ENCODE data around the gene WDR59. TPM values are rescaled to one million over a fixed set of nuclear protein-coding genes. Genes with fewer than 3 reads are reported as not detected.
A peak's percentile ranks its signal among the peaks of the same experiment; 100 is the strongest.
"Not testable (repeated sequence)": the region's sequence is repeated elsewhere in the genome, so short reads cannot be mapped to it uniquely, and the experiment has no call there.

Gene WDR59
- total and polyA plus RNA-seq, 2 donors = 23.3 to 55.9 TPM

GRCh38 chr16:75017670-75018525 lies 33.0 kb upstream of the WDR59 start:
- Histone ChIP-seq H3K27ac (ENCODE audit: low read depth in 1 of 2, low read length in 1 of 2) (no peak overlapping the region), H3K36me3 (ENCODE audit: control insufficient read depth in 2 of 2, insufficient read depth in 2 of 2, low read length in 1 of 2) (peaks cover 15 to 19% of the 10 kb centered on the region in 2 donors), H3K4me3 (ENCODE audit: low read length in 2 of 2) (no peak overlapping the region), H3K9me3 (ENCODE audit: control insufficient read depth in 2 of 2, insufficient read depth in 1 of 2, low read length in 1 of 2) (peaks cover 2 to 16% of the 10 kb centered on the region in 2 donors), H3K4me1 (ENCODE audit: control insufficient read depth in 2 of 2, insufficient read depth in 2 of 2, low read length in 2 of 2) (peaks cover 0 to 2% of the 10 kb centered on the region in 2 donors), H3K27me3 (ENCODE audit: control insufficient read depth in 2 of 2, insufficient read depth in 1 of 2, low read length in 1 of 2) (no peaks in the 10 kb centered on the region)
- DNase-seq (ENCODE audit: low read depth in 6 of 9, low spot score in 9 of 9) = no peak
- 52% methylated on average over 3 of the region's 3 CpGs for WGBS

DNA sequence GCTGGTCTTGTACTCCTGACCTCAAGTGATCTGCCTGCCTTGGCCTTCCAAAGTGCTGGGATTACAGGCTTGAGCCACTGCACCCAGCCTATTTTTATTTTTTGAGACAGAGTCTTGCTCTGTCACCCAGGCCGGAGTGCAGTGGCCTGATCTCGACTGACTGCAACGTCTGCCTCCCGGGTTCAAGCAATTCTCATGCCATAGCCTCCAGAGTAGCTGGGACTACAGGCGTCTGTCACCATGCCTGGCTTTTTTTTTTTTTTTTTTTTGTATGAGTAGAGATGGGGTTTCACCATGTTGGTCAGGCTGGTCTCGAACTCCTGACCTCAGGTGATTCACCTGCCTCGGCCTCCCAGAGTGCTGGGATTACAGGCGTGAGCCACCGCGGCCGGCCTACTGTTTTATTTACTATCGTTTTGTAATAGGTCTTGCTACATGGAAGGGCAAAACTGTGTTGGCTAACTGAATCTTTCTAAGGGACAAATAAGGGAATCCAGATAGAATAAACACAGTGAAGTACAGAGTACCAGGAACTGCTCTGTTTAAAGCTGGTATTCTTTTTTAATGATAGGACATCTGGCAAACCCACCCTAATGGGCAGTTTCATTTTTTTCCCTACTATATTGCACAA lies 31.6 kb upstream of the WDR59 start:
- Histone ChIP-seq H3K36me3 (ENCODE audit: control insufficient read depth in 2 of 2, insufficient read depth in 2 of 2, low read length in 1 of 2) (peaks cover 13 to 16% of the 10 kb centered on the region in 2 donors), H3K9me3 (ENCODE audit: control insufficient read depth in 2 of 2, insufficient read depth in 1 of 2, low read length in 1 of 2) (peaks cover 2 to 16% of the 10 kb centered on the region in 2 donors), H3K4me1 (ENCODE audit: control insufficient read depth in 2 of 2, insufficient read depth in 2 of 2, low read length in 2 of 2) (peaks cover 12 to 13% of the 10 kb centered on the region in 2 donors)
- 98% methylated on average over 12 of the region's 12 CpGs for WGBS
- DNase-seq (ENCODE audit: low read depth in 6 of 9, low spot score in 9 of 9); H3K27me3 ChIP-seq (ENCODE audit: control insufficient read depth in 2 of 2, insufficient read depth in 1 of 2, low read length in 1 of 2); H3K4me3 ChIP-seq (ENCODE audit: low read length in 2 of 2); H3K27ac ChIP-seq (ENCODE audit: low read depth in 1 of 2, low read length in 1 of 2): not testable (repeated sequence)

DNA sequence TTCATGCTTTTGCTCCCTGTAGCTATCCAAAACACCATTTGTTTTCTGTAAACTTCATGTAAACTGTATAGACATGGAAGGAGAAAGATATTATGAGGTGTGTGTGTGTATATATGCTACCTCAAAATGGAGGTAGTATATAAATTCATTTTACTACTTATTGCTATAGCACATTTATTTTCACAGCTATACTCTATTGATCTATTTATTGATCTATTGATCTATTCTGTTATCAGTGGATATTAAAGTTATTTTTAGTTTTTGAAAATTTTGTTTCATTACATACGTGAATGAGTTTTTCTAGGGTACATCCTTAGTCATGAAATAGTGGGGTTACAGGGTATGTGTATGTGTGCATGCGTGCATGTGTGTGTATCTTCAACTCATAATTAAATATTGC lies 29.4 kb upstream of the WDR59 start:
- Histone ChIP-seq H3K4me3 (ENCODE audit: low read length in 2 of 2) (no peak overlapping the region), H3K27ac (ENCODE audit: low read depth in 1 of 2, low read length in 1 of 2) (no peak overlapping the region), H3K4me1 (ENCODE audit: control insufficient read depth in 2 of 2, insufficient read depth in 2 of 2, low read length in 2 of 2) (peaks cover 16% of the 10 kb centered on the region in 2 donors), H3K27me3 (ENCODE audit: control insufficient read depth in 2 of 2, insufficient read depth in 1 of 2, low read length in 1 of 2) (no peaks in the 10 kb centered on the region), H3K9me3 (ENCODE audit: control insufficient read depth in 2 of 2, insufficient read depth in 1 of 2, low read length in 1 of 2) (no peaks in the 10 kb centered on the region), H3K36me3 (ENCODE audit: control insufficient read depth in 2 of 2, insufficient read depth in 2 of 2, low read length in 1 of 2) (peaks cover 2 to 4% of the 10 kb centered on the region in 2 donors)
- WGBS = 98% methylated on average over 2 of the region's 2 CpGs
- no peak for DNase-seq (ENCODE audit: low read depth in 6 of 9, low spot score in 9 of 9)

GRCh38 chr16:75013123-75013522 lies 28.2 kb upstream of the WDR59 start:
- H3K36me3 ChIP-seq (ENCODE audit: control insufficient read depth in 2 of 2, insufficient read depth in 2 of 2, low read length in 1 of 2); H3K9me3 ChIP-seq (ENCODE audit: control insufficient read depth in 2 of 2, insufficient read depth in 1 of 2, low read length in 1 of 2); H3K27me3 ChIP-seq (ENCODE audit: control insufficient read depth in 2 of 2, insufficient read depth in 1 of 2, low read length in 1 of 2); H3K4me3 ChIP-seq (ENCODE audit: low read length in 2 of 2); DNase-seq (ENCODE audit: low read depth in 6 of 9, low spot score in 9 of 9): not testable (repeated sequence)
- H3K4me1 ChIP-seq (ENCODE audit: control insufficient read depth in 2 of 2, insufficient read depth in 2 of 2, low read length in 2 of 2) = peaks cover 16% of the 10 kb centered on the region in 2 donors
- WGBS = 95% methylated on average over 6 of the region's 6 CpGs
- peak overlapping the region in 1 of 2 donors; percentile 77 for H3K27ac ChIP-seq (ENCODE audit: low read depth in 1 of 2, low read length in 1 of 2)

GRCh38 chr16:75012380-75013081 lies 27.6 kb upstream of the WDR59 start:
- DNase-seq (ENCODE audit: low read depth in 6 of 9, low spot score in 9 of 9) = peak in 1 of 9 donors; percentile 23
- WGBS = 61% methylated on average over 8 of the region's 8 CpGs
- H3K4me3 ChIP-seq (ENCODE audit: low read length in 2 of 2) = no peak overlapping the region
- peaks cover 5 to 15% of the 10 kb centered on the region in 2 donors for H3K36me3 ChIP-seq (ENCODE audit: control insufficient read depth in 2 of 2, insufficient read depth in 2 of 2, low read length in 1 of 2)
- no peaks in the 10 kb centered on the region for H3K9me3 ChIP-seq (ENCODE audit: control insufficient read depth in 2 of 2, insufficient read depth in 1 of 2, low read length in 1 of 2)
- H3K4me1 ChIP-seq (ENCODE audit: control insufficient read depth in 2 of 2, insufficient read depth in 2 of 2, low read length in 2 of 2) = peaks cover 14 to 18% of the 10 kb centered on the region in 2 donors
- H3K27ac ChIP-seq (ENCODE audit: low read depth in 1 of 2, low read length in 1 of 2) = peak overlapping the region; percentile 44 to 77
- H3K27me3 ChIP-seq (ENCODE audit: control insufficient read depth in 2 of 2, insufficient read depth in 1 of 2, low read length in 1 of 2) = no peaks in the 10 kb centered on the region

- no peak overlapping the region for H3K4me3 ChIP-seq (ENCODE audit: low read length in 2 of 2)
- H3K27ac ChIP-seq (ENCODE audit: low read depth in 1 of 2, low read length in 1 of 2) = peak overlapping the region; percentile 77 to 83
- peaks cover 5 to 17% of the 10 kb centered on the region in 2 donors for H3K36me3 ChIP-seq (ENCODE audit: control insufficient read depth in 2 of 2, insufficient read depth in 2 of 2, low read length in 1 of 2)
- 71% methylated on average over 3 of the region's 3 CpGs for WGBS
- peaks cover 13 to 18% of the 10 kb centered on the region in 2 donors for H3K4me1 ChIP-seq (ENCODE audit: control insufficient read depth in 2 of 2, insufficient read depth in 2 of 2, low read length in 2 of 2)
- H3K9me3 ChIP-seq (ENCODE audit: control insufficient read depth in 2 of 2, insufficient read depth in 1 of 2, low read length in 1 of 2) = no peaks in the 10 kb centered on the region
- no peaks in the 10 kb centered on the region for H3K27me3 ChIP-seq (ENCODE audit: control insufficient read depth in 2 of 2, insufficient read depth in 1 of 2, low read length in 1 of 2)
- peak in 1 of 9 donors; percentile 44 for DNase-seq (ENCODE audit: low read depth in 6 of 9, low spot score in 9 of 9)
Observed at GRCh38 chr16:75011634-75012307, 26.8 kb upstream of the WDR59 start.

- Histone ChIP-seq H3K27me3 (ENCODE audit: control insufficient read depth in 2 of 2, insufficient read depth in 1 of 2, low read length in 1 of 2) (no peaks in the 10 kb centered on the region), H3K27ac (ENCODE audit: low read depth in 1 of 2, low read length in 1 of 2) (no peak overlapping the region), H3K4me1 (ENCODE audit: control insufficient read depth in 2 of 2, insufficient read depth in 2 of 2, low read length in 2 of 2) (peaks cover 15 to 18% of the 10 kb centered on the region in 2 donors), H3K4me3 (ENCODE audit: low read length in 2 of 2) (no peak overlapping the region), H3K36me3 (ENCODE audit: control insufficient read depth in 2 of 2, insufficient read depth in 2 of 2, low read length in 1 of 2) (peaks cover 5 to 21% of the 10 kb centered on the region in 2 donors), H3K9me3 (ENCODE audit: control insufficient read depth in 2 of 2, insufficient read depth in 1 of 2, low read length in 1 of 2) (no peaks in the 10 kb centered on the region)
- 91% methylated on average over 3 of the region's 3 CpGs for WGBS
- no peak for DNase-seq (ENCODE audit: low read depth in 6 of 9, low spot score in 9 of 9)
Observed at GRCh38 chr16:75010427-75010826, 25.5 kb upstream of the WDR59 start.

DNA sequence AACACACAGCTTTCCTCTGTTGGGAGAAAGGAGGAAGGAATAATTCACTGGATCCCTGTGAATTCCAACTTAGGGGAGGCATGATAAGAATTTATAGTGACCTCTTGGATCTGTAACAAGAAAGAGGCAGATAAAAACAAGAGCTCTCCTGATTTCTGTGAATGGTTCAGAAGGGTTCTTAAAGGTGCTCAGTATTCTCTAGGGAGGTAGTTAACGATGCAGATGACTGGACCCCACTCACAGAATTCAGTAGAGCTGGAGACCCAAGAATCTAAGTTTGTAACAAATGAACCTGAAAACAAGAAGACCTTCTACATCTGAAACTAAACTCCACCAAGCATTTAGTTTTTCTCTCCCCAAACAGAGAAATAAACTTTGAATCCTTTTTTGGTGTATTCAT lies 22.5 kb upstream of the WDR59 start:
- Histone ChIP-seq H3K4me3 (ENCODE audit: low read length in 2 of 2) (no peak overlapping the region), H3K27ac (ENCODE audit: low read depth in 1 of 2, low read length in 1 of 2) (no peak overlapping the region), H3K9me3 (ENCODE audit: control insufficient read depth in 2 of 2, insufficient read depth in 1 of 2, low read length in 1 of 2) (no peaks in the 10 kb centered on the region), H3K27me3 (ENCODE audit: control insufficient read depth in 2 of 2, insufficient read depth in 1 of 2, low read length in 1 of 2) (no peaks in the 10 kb centered on the region), H3K36me3 (ENCODE audit: control insufficient read depth in 2 of 2, insufficient read depth in 2 of 2, low read length in 1 of 2) (peaks cover 12 to 37% of the 10 kb centered on the region in 2 donors), H3K4me1 (ENCODE audit: control insufficient read depth in 2 of 2, insufficient read depth in 2 of 2, low read length in 2 of 2) (peaks cover 24 to 31% of the 10 kb centered on the region in 2 donors)
- 95% methylated on average over 1 of the region's 1 CpG for WGBS
- no peak for DNase-seq (ENCODE audit: low read depth in 6 of 9, low spot score in 9 of 9)
